ENCODE results near the gene DCDC2C. TPM values are rescaled to one million over a fixed set of nuclear protein-coding genes. Genes with fewer than 3 reads are reported as not detected.

The DCDC2C gene
- polyA plus RNA-seq, 2 of the 4 experiments (the other 2 are of a cell fraction): not detected

- TF ChIP-seq CHD2 (IDR thresholded peaks at IDR 0.05; ENCODE audit: low read length, partially characterized antibody): no peak
- TF ChIP-seq RNF2 (IDR thresholded peaks at IDR 0.05; ENCODE audit: borderline replicate concordance, low read depth): no peak
- TF ChIP-seq KDM5A (IDR thresholded peaks at IDR 0.05): no peak
Measured at GRCh38 chr2:3672861-3673678, 30.3 kb upstream of the DCDC2C start (continued).

DNA sequence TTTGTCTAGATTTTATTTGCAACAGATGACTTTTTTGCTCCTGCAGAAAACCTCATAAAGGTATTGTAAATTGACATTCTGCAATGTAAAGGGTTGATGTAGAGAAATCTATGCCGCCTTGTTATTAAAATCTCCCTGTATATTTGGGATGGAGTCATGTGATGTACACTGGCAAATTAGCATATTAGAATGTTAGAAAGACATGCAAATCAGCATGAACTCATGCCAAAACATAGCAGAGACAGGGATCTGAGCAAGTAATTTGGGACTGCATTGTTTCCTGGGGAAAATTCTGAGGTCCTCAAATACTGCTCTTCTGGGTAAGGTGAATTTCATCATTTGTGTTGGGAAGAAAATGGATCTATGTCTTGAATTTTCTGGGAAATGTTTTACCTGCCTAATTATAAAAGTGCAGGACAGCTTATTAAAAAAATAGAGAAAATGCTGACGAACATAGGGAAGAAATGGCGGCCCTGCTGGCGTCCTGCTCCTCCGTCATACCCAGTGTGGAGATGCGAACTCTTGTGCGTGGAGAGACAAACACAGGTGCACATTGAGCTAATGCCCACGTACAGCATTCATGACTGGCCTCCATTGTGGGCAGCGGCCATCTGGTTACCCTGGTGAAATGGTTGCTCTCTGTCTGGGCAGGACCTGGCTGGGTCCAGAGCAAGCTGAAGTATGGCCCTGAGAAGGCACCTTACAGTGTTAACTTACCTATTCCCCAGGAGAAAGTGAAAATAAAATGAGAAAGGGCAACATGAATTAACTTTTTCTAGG is 29.1 kb upstream of the DCDC2C start:
- no peak overlapping the region for H3K4me3 ChIP-seq
- FAIRE-seq (no peak), ATAC-seq (no peak), DNase-seq (ENCODE audit: low read depth in 1 of 2, low spot score in 1 of 2) (no peak)
- no peak overlapping the region for H3K27ac ChIP-seq
- CTCF ChIA-PET: interaction anchor here (1.2 to 4.3 kb wide), 2 partner anchors 8 to 18 kb away, joined by 5 to 12 read pairs; no protein-coding TSS in a partner anchor
- 50% methylated on average over 9 of the region's 9 CpGs for WGBS (ENCODE audit: missing lambda C conversion rate)
- no peak overlapping the region for H3K4me2 ChIP-seq
- H3K9me3 ChIP-seq: no peaks in the 10 kb centered on the region
- H3K4me1 ChIP-seq: no peaks in the 10 kb centered on the region
- TF ChIP-seq EHF (CRISPR knock-in tag; IDR thresholded peaks at IDR 0.05) (no peak), RARB (CRISPR knock-in tag; IDR thresholded peaks at IDR 0.05) (no peak), KDM5A (IDR thresholded peaks at IDR 0.05) (no peak), ZFP36 (IDR thresholded peaks at IDR 0.05; ENCODE audit: borderline replicate concordance, partially characterized antibody) (no peak), NPAS2 (CRISPR knock-in tag; IDR thresholded peaks at IDR 0.05; ENCODE audit: borderline replicate concordance) (no peak), JUN (IDR thresholded peaks at IDR 0.05) (no peak), TP53 (CRISPR knock-in tag; IDR thresholded peaks at IDR 0.05) (no peak), JUNB (IDR thresholded peaks at IDR 0.05) (no peak), GATA3 (IDR thresholded peaks at IDR 0.05; ENCODE audit: borderline replicate concordance) (no peak), HEYL (CRISPR knock-in tag; IDR thresholded peaks at IDR 0.05) (no peak), RFX5 (IDR thresholded peaks at IDR 0.05) (no peak), BHLHE40 (IDR thresholded peaks at IDR 0.05; ENCODE audit: low read depth, low read length) (no peak), CTCF (IDR thresholded peaks at IDR 0.05) (no peak), POLR2AphosphoS2 (conservative IDR thresholded peaks at IDR 0.05; ENCODE audit: low read length) (no peak)
- TF ChIP-seq, protein P1, sequence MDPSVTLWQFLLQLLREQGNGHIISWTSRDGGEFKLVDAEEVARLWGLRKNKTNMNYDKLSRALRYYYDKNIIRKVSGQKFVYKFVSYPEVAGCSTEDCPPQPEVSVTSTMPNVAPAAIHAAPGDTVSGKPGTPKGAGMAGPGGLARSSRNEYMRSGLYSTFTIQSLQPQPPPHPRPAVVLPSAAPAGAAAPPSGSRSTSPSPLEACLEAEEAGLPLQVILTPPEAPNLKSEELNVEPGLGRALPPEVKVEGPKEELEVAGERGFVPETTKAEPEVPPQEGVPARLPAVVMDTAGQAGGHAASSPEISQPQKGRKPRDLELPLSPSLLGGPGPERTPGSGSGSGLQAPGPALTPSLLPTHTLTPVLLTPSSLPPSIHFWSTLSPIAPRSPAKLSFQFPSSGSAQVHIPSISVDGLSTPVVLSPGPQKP (IDR thresholded peaks at IDR 0.05; ENCODE audit: low read depth, low read length): no peak
- TF ChIP-seq, protein P2, sequence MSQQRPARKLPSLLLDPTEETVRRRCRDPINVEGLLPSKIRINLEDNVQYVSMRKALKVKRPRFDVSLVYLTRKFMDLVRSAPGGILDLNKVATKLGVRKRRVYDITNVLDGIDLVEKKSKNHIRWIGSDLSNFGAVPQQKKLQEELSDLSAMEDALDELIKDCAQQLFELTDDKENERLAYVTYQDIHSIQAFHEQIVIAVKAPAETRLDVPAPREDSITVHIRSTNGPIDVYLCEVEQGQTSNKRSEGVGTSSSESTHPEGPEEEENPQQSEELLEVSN (IDR thresholded peaks at IDR 0.05; ENCODE audit: borderline replicate concordance, low read depth): no peak
- POLR2A ChIA-PET: no interaction called here

GRCh38 chr2:3675687-3676086 is 27.7 kb upstream of the DCDC2C start:
- Histone ChIP-seq H3K4me2 (no peak overlapping the region), H3K9me3 (no peaks in the 10 kb centered on the region), H3K4me1 (no peaks in the 10 kb centered on the region), H3K4me3 (no peak overlapping the region), H3K27ac (no peak overlapping the region)
- ChIA-PET CTCF (interaction anchor here (4.3 kb wide), 1 partner anchor 17 kb away, joined by 12 read pairs; no protein-coding TSS in a partner anchor), POLR2A (no interaction called here)
- TF ChIP-seq CHD2 (IDR thresholded peaks at IDR 0.05; ENCODE audit: low read length, partially characterized antibody) (no peak), TFCP2L1 (CRISPR knock-in tag; IDR thresholded peaks at IDR 0.05) (no peak), SMC3 (IDR thresholded peaks at IDR 0.05) (no peak), ESRRA (IDR thresholded peaks at IDR 0.05; ENCODE audit: borderline replicate concordance, low read length) (no peak), NFE2L2 (conservative IDR thresholded peaks at IDR 0.05; ENCODE audit: low read length) (no peak), POLR2AphosphoS2 (conservative IDR thresholded peaks at IDR 0.05; ENCODE audit: low read length) (no peak), ZNF302 (CRISPR knock-in tag; IDR thresholded peaks at IDR 0.05) (no peak), HDAC2 (IDR thresholded peaks at IDR 0.05) (no peak), ZFP36 (IDR thresholded peaks at IDR 0.05; ENCODE audit: borderline replicate concordance, partially characterized antibody) (no peak)
- DNase-seq (ENCODE audit: low read depth in 1 of 2, low spot score in 1 of 2) (no peak), FAIRE-seq (no peak), ATAC-seq (no peak)
- WGBS (ENCODE audit: missing lambda C conversion rate): 44% methylated on average over 4 of the region's 4 CpGs

Measured in A549 (cell line).